Ishikawa (cell line): ENCODE results near the gene GPR61.

Experiments
- EP300 ChIP-seq: IDR thresholded peaks from 2 replicates; pipeline ENCODE4 v1.6.1; 2012; ENCODE audit warnings: borderline replicate concordance
- NFIC ChIP-seq: IDR thresholded peaks from 2 replicates; pipeline ENCODE4 v1.6.1; 2012
- TEAD4 ChIP-seq: IDR thresholded peaks from 2 replicates; pipeline ENCODE4 v1.6.1; 2012
- YY1 ChIP-seq: IDR thresholded peaks from 2 replicates; pipeline ENCODE4 v1.6.1; 2012; ENCODE audit warnings: low read depth
- TF ChIP-seq, protein P1 (sequence below): IDR thresholded peaks from 2 replicates; pipeline ENCODE4 v1.6.1; 2012

- TF ChIP-seq NFIC, result no peak
- TF ChIP-seq, protein P1, sequence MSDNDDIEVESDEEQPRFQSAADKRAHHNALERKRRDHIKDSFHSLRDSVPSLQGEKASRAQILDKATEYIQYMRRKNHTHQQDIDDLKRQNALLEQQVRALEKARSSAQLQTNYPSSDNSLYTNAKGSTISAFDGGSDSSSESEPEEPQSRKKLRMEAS, result no peak
- TF ChIP-seq EP300, result no peak
- no peak for TF ChIP-seq YY1
- TF ChIP-seq TEAD4, result no peak
Observed at GRCh38 chr1:109542657-109543056, 3.0 kb downstream of the GPR61 start.
